Sciatic nerve (tissue), 2 donors: ENCODE measurements around the gene WARS2. TPM values are rescaled to one million over a fixed set of nuclear protein-coding genes. Genes with fewer than 3 reads are reported as not detected.
A peak's percentile ranks its signal among the peaks of the same experiment; 100 is the strongest.
"Not testable (repeated sequence)": the region's sequence is repeated elsewhere in the genome, so short reads cannot be mapped to it uniquely, and the experiment has no call there.

Experiments
- ATAC-seq: fragments of 200-7000 bp; cut with Tn5 transposase; one replicate; pipeline ENCODE4 v1.9.1; 2020; ENCODE audit warnings: mild to moderate bottlenecking, moderate library complexity
- DNase-seq: peaks from one replicate; pipeline ENCODE4 v3.0.0-alpha.2; 2020; ENCODE audit warnings: low spot score
- intact Hi-C: fragments of 100-400 bp; cut with DNase I; formaldehyde crosslinking; loops from one replicate; pipeline ENCODE4 v1.14.2; 2022
- total RNA-seq: library from RNA; stranded (reverse); fragmentation: NEBNext Ultra II Directional; extraction: Animal tissue kit (Norgen Biotek cat#: 25700); gene quantifications from one replicate; pipeline ENCODE4 v1.2.1, GENCODE V29; 2021
- donor health status: DM: no; HTN: no; CAD: no.
- donor health status: DM: no; HTN: no; CAD: no.

WARS2 gene
- total RNA-seq = 14.4 TPM

DNA sequence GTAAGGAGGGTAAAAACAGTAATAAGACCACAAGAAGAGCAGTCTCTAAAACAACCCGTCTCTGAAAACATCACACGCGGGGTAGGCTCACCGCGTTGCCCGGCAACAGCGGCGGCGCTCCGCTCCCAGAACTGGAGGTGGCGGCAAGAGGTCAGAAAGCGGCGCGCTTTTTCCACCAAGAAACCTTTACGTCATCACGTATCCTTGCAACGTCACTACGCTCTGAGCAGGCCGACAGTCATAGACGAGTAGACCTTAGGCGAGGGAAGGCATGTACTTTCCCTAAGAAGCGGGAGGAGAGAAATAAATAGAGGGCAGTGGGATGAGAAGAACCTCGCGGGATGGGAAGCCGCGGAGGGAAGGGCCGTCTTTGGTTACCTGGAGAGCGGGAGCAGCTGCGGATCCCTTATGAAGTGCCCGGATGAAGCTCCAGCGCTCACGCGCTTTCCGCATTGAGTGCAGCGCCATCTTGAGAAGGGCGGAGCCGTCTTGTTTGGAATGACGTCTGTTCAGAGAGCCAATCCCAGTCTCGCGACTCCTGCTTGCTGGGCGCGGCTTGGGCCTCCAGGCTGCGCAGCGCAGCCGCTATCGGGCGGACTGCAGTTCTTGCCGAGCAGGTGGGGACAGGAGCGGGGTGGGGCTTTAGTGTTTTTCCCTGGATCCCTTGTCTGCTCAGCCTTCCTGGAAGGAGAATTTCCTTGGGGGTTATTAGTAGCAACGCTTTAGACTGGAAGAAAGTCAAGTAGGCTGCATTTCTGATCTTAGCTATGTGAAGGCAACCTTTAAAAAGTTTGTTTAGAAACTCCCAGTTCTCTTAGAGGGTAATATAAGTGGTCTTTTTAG is at the start of gene WARS2:
Gene WARS2, minus strand, starts transcription at position 477 of the 843 bp plus-strand sequence. Its CDS starts 9 bp downstream, at position 468.
- peak; percentile 96 for DNase-seq
- intact Hi-C loops = no loop called here
- peak; percentile 99 for ATAC-seq

DNA sequence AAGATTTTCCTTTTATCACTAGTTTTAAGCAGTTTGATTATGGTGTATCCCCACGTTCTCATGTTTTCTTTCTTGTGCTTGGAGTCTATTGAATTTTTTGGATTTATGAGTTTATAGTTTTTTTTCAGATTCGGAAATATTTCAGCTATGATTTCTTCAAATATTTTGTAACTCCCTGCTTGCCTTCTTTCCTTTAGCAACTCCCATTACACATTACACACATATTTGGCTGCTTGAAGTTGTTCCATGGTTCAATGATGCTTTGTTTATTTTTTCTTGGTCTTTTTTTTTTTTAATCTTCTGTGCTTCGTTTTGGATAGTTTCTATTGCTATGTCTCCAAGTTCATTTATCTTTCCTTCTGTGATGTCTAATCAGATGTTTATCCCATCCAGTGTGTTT is 48.5 kb upstream of the WARS2 start:
- DNase-seq = no peak
- ATAC-seq = peak; percentile 61
- intact Hi-C loops = no loop called here

DNA sequence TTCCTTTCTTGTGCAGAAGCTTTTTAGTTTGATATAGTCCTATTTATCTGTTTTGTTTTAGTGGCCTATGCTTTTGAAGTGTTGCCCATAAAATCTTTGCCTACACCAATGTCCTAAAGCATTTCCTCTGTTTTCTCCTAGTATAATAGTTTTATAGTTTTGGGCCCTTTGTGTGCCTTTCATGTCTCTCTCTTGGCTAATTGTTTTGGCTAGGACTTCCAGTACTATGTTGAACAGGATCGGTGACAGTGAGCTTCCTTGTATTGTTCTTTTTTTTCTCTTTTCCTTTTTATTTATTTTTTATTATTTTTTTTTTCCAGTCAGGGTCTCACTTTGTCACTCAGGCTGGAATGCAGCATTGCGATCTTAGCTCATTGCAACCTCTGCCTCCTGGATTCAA is 47.0 kb upstream of the WARS2 start:
- DNase-seq (no peak), ATAC-seq (no peak)

DNA sequence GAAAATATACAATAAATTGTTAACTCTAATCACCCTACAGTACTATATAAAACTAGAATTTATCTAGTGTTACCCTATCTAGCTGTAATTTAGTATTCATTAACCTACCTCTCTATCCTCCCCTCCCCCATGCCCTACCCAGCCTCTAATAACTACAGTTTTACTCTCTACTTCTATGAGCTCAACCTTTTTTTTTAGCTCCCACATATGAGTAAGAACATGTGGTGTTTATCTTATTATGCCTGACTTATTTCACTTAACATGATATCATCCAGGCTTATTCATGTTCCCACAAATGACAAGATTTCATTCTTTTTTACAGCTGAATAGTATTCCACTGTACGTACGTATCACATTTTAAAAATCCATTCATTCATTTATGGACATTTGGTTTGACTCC is 46.0 kb upstream of the WARS2 start:
- ATAC-seq (no peak), DNase-seq (no peak)
- intact Hi-C loops = no loop called here

More for the DNA sequence above, 47.0 kb upstream of the WARS2 start:
- intact Hi-C loops = no loop called here

DNA sequence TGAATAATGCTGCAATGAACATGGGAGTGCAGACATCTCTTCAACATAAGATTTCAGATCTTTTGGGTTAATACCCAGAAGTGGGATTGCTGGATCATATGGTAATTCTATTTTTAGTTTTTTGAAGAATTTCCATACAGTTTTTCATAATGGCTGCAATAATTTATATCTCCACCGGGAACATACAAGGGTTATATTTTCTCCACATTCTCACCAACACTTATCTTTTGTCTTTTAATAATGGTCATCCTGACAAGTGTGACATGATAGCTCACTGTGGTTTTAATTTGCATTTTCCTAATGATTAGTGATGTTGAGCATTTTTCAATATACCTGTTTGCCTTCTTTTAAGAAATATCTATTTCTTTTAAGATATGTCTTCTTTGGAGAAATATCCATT is 44.5 kb upstream of the WARS2 start:
- ATAC-seq = no peak
- DNase-seq = no peak
- intact Hi-C loops = no loop called here

DNA sequence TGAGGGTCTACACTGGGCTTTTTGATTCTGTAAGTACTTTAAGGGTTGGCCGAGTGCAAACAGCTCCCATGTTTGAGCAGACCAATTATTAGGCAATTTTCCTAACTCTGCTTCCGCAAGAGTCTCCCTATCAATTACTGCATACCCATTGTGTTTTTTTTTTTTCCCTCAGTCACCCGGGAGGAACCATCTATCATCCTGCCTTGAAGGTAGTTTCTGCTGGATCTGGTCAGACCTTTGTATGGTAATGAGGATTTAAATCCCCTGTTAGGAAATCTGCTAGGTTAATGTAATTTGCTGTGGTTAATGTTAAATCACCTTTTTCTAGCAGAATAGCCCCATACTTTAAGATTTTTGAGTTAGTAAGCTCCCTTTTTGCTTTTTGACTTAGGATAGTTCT is 40.8 kb upstream of the WARS2 start:
- ATAC-seq (no peak), DNase-seq (no peak)
- intact Hi-C loops = no loop called here

DNA sequence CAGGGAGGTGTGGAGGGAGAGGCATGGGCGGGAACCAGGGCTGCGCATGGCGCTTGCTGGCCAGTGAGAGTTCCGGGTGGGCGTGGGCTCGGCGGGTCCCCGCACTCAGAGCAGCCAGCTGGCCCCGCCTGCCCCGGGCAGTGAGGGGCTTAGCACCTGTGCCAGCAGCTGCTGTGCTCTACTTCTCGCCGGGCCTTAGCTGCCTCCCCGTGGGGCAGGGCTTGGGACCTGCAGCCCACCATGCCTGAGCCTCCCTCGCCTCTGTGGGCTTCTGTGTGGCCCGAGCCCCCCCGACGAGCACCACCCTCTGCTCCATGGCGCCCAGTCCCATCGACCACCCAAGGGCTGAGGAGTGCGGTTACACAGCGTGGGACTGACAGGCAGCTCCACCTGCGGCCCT is 38.6 kb upstream of the WARS2 start:
- no peak for ATAC-seq
- intact Hi-C loops = no loop called here
- DNase-seq = no peak

DNA sequence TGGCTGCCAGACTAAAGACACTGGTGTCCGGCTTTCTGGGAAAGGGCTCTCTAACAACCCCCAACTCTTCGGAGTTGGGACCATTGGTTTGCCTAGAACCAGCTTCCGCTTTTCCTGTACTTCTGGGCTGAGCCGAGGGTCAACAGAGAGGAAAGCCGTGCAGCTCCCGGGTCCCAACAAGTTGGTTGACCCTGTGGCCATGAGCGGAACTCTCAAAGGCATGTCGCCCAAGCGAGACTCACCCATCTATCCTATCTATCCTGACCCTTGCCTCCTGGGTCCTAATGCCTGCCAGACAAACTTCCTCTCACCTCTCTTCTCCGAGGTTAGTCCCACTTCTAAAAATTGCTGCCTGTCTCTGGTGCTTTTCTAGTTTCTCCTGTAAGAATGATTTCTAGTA is 32.5 kb upstream of the WARS2 start:
- intact Hi-C loops, ATAC-seq, DNase-seq: not testable (repeated sequence)

DNA sequence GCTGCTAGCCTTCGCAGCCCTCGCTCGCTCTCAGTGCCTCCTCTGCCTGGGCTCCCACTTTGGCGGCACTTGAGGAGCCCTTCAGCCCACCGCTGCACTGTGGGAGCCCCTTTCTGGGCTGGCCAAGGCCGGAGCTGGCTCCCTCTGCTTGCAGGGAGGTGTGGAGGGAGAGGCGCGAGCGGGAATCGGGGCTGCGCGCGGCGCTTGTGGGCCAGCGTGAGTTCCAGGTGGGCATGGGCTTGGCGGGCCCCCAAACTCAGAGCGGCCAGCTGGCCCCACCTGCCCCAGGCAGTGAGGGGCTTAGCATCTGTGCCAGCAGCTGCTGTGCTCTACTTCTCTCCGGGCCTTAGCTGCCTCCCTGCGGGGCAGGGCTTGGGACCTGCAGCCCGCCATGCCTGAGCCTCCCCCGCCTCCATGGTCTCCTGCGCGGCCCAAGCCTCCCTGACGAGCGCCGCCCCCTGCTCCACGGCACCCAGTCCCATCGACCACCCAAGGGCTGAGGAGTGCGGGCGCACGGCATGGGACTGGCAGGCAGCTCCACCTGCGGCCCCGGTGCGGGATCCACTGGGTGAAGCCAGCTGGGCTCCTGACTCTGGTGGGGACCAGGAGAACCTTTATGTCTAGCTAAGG is 31.0 kb upstream of the WARS2 start:
- intact Hi-C loops, ATAC-seq, DNase-seq: not testable (repeated sequence)

DNA sequence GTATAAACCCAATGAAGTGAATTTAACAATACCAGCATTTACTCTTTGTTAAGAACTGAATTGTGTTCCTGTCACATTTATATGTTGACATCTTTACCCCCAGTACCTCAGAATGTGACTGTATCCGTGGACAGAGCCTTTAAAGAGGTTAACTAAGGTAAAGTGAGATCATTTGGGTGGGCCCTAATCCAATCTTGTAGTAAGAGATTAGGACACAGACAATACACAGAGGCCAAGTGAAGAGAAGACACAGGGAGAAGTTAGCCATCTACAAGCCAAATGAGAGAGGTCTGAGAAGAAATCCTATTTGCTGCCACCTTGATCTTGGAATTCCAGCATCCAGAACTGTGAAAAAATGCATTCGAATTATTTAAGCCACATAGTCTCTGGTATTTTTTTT is 22.9 kb upstream of the WARS2 start:
- intact Hi-C loops = no loop called here
- ATAC-seq = no peak
- DNase-seq = no peak

DNA sequence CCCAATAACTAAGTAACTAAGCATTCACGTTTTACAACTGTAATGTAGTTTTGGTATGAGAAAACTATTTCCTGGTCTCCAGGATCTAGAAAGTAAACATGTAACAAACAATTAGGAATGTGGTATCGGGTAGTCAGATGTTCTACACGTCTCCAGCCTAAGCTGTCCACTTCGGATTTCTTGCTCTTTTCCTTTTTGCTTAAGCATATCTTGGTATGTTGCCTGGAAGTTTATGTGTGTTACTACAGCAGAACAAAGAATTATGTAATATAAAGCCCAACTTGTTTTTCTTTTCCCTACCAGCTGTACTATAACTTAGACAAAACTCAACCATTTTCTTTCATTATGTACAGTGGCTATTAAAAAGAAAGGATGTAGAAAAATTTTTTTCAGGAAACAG is 20.4 kb upstream of the WARS2 start:
- intact Hi-C loops = no loop called here
- no peak for DNase-seq
- peak; percentile 50 for ATAC-seq

DNA sequence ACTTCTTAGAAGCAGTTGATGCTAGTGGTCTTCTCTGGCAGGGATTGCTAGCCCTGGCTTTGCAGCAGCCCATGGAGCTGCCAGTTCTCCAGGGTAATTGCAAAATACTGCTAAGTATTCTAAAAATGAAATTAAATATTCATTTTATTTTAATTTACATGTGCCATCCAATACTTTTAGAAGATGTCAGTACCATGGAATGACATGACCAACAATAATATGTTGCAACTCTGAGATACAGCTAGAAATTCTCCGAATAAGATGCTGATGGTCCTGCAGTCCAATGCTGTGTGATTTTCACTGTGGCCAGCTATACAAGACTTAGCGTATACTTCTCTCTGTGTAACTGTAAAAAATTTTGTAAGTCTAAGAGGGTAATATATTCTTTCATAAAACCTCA is 20.0 kb upstream of the WARS2 start:
- no peak for DNase-seq
- intact Hi-C loops = no loop called here
- peak; percentile 41 for ATAC-seq

DNA sequence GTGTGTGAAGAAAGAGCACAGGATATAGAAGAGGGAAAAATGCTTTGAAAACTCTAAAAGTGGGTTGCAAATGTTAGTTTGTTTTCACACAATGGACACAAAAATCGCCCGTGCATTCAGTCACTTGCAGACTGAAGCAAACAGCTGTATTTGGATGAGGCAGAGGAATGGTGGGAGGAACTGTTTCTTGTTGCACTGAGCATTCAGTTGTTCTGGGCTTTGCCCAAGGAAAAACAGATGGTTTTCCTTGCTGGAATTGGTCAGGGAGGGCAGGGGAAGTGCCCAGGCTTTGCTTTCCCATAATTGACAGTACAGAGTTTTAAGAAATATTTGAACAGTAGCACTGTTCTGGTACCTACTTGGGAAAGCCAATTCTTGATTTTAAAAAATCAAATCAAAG is 19.5 kb upstream of the WARS2 start:
- intact Hi-C loops = no loop called here
- ATAC-seq = no peak

DNA sequence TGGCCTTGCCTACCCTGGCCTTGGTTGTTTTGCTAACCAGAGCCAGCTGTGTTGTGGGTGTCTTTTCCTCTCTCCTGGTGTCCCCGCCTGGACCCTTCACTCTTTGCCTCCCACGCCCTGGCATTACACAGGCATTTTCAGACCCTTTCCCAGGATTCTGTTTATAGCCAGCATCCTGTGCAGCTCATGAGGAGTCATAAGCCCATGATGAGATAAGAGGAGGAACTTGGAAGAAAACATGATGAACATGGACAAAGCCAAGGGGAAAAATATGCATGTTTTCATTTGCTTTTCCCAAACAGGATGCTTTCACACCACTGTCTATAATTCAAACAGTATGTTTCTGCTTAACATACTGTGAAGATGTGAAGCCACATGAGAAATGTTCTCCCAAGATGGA is 18.7 kb upstream of the WARS2 start:
- DNase-seq = no peak
- ATAC-seq = no peak
- intact Hi-C loops = no loop called here

More for the DNA sequence above, 19.5 kb upstream of the WARS2 start:
- no peak for DNase-seq

DNA sequence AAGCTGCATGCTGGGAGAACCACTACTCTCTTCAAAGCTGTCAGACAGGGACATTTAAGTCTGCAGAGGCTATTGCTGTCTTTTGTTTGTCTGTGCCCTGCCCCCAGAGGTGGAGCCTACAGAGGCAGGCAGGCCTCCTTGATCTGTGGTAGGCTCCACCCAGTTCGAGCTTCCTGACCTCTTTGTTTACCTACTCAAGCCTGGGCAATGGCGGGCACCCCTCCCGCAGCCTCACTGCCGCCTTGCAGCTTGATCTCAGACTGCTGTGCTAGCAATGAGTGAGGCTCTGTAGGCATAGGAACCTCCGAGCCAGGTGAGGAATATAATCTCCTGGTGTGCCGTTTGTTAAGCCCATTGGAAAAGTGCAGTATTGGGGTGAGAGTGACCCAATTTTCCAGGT is 16.3 kb upstream of the WARS2 start:
- intact Hi-C loops, ATAC-seq, DNase-seq: not testable (repeated sequence)

DNA sequence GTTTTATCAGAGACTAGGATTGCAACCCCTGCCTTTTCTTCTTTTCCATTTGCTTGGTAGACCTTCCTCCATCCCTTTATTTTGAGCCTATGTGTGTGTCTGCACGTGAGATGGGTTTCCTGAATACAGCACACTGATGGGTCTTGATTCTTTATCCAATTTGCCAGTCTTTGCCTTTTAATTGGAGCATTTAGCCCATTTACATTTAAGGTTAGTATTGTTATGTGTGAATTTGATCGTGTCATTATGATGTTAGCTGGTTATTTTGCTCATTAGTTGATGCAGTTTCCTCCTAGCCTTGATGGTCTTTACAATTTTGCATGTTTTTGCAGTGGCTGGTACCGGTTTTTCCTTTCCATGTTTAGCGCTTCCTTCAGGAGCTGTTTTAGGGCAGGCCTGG is 14.6 kb upstream of the WARS2 start:
- ATAC-seq = not testable (repeated sequence)

DNA sequence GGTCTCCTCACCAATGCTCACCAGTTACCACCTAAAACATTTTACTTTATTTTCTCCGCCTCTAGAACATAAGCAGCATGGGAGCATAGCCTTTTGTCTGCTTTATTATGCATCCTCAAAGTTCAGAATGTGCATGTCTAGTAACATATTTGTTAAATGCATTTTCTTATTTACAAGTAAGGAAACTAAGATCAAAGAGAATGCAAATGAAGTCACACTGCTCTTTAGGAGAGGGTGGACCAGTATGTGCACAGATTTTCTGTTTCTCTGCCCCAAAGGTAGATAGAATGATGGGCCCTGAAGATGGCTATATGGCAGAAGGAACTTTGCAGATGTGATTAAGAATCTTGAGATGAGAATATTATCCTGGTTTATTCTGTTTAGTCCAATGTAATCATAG is 9.7 kb upstream of the WARS2 start:
- DNase-seq = no peak
- no peak for ATAC-seq
- intact Hi-C loops = no loop called here

More for the DNA sequence above, 14.6 kb upstream of the WARS2 start:
- intact Hi-C loops, DNase-seq: not testable (repeated sequence)

DNA sequence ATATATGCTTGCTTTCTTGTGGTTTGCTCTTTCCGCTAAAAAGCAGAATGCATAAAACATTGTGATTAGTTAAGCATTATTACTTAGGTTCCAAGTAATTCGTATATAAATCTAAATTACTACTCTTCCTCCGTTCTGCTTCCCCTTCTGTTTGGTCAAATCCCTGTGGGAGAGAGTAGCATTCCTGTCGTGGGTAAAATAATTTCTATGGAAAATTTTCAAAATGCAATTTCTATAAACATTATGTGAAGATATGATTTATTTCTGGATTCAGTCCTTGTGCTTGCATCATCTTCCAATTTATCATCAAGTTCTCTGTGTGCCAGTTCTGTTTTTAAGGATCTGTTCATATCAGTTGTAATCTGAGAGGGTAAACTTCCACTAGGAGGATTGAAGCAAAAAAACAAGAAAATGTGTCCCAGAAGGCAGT is 7.2 kb upstream of the WARS2 start:
- DNase-seq (no peak), ATAC-seq (peak; percentile 44)
- intact Hi-C loops = no loop called here

DNA sequence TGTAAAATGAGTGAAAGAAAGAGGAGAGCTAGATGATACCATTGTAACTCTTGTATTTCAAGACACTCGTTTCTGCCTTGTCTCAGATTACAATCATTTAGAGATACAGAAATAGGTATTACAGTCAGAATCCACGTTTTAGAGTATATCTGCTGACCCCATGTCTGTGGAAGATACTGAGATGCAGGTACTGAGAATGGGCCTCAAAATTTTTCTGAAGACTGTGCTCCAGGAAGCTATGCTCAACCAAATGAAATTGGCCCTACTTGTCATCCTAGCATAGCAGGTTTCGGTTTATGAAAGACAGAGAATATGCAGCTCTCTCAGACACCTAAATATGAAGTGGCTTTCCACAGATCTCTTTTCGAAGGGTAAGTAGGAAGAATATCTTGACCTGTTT is 6.0 kb upstream of the WARS2 start:
- intact Hi-C loops = no loop called here
- ATAC-seq = no peak
- no peak for DNase-seq

DNA sequence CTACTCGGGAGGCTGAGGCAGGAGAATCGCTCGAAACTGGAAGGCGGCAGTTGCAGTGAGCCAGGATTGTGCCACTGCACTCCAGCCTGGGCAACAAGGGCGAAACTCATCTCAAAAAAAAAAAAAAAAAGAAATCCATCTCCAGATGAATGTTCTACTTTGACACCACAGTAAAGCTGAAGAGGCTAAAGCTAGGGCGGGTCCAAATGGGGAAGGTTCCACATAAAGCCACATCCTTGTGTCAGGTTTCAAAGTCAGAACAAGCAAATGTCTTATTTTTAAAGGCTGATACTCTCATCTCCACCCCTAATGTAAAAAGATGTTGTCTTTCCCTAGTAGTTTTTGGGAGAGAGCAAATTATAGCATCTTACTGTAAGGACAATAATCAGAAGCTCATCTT is 4.4 kb upstream of the WARS2 start:
- ATAC-seq = no peak
- DNase-seq = no peak
- intact Hi-C loops = no loop called here
